ENCODE measurements around the gene FAM110A.
A peak's percentile ranks its signal among the peaks of the same experiment; 100 is the strongest.
"Not testable (repeated sequence)": the region's sequence is repeated elsewhere in the genome, so short reads cannot be mapped to it uniquely, and the experiment has no call there.

Gene FAM110A

DNA sequence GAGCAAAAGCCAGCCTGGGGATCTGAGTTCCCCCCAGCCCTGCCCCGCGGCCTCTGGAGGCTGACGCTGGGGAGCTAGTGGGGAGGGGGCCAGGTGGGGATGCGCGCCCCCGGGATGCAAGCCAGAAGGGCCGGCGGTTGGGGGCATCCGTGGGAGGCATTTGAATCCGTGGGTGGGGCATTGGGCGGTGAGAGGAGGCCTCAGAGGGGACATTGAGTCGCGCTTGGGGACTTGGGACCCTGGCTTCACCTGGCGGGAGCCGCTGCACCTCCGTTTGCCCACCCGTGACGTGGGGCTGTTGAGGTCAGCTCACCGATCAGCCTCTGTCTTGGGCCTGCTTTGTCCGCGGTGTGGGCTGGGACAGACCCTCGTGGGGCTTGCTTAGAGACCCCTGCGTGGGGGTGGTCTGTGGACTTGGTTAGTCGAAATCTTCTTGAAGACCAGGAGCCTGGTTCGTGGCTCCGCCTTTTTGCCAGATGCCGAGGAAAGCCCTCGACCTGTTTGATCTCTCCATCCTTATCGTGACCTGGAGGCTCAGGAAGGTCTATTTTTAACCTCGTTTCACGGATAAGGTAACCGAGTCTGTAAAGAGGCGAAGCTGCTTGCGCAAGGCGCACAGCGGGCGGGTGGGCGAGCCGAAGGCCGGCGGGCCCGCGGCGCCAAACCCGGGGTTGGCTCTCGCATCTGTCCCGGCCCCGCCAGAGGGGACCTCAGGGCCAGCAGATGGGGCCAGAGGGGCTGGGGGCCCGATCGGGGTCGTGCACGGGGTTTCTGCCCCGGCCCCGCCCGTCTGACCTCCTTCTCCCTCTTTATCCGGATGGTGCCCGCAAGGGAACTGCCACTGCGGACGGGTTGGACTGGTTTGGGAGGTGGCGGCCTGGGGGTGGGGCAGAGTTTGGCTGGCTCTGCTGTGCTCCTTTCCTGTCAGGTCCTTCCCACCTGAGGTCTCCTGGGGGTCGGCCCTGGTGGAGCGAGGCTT lies 8.3 kb downstream of the FAM110A start:
- DNase-seq (ENCODE audit: low read depth in 1 of 2, low spot score in 1 of 2), result no peak

DNA sequence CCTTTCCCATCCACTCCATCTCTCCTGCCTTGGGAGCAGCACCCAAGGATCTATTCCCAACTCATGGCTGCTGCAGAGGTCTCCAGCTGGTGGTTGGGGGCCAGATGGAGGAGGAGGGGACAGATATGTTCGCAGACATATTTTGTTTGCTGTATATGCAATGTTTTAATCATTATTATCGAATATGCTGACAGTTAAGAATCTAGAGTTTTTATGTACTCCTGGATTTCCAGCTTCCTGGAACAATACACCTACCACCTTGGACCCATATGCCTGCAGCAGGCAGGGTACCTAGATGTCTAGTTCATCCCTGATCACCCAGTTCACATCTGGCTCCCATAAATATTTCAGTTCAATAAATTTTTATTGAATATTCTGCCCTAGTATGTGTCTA lies 9.0 kb downstream of the FAM110A start:
- DNase-seq (ENCODE audit: low read depth in 1 of 2, low spot score in 1 of 2), result no peak

DNA sequence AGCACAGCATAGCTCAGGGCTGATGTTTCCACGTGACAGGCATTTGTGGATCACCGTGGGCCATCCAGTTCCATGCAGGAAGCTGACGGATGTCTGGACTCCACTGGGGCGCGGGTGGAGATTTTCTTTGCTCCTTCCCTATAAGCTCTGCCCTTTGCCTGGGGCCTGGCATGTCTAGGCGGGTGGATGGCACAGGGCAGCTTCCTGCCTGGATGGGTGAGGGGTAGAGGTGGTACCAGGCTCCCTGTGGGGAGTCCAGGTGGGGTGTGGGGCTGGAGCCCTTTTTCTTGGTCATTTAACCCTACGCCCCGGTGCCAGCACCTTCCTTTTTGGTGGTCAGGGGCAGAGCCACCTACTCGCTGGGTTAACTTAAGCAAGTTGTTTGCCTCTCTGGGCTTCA lies 10.4 kb downstream of the FAM110A start:
- DNase-seq (ENCODE audit: low read depth in 1 of 2, low spot score in 1 of 2), result no peak

DNA sequence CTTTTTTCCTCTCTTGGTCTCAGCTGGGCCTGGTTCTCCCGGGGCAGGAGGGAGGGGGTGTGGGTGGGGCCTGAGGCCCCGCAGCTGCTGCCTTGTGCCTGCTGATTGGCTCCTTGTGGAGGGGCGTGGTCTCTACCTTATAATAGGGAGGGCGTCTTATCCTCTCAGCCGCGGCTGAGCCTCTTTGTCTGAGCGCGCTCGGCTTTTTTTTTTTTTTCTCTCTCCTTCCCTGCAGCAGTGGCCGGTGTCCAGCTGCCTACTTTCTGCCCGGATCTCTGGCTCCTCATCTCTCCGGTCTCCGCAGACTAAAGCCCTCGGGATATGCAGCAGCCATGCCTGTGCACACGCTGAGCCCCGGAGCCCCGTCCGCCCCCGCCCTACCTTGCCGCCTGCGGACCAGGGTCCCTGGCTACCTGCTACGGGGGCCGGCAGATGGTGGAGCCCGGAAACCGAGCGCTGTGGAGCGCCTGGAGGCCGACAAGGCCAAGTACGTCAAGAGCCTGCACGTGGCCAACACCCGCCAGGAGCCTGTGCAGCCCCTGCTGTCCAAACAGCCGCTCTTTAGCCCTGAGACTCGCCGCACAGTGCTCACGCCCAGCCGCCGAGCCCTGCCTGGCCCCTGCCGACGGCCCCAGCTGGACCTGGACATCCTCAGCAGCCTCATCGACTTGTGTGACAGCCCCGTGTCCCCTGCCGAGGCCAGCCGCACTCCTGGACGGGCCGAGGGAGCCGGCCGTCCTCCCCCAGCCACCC lies 11.1 kb downstream of the FAM110A start:
- DNase-seq (ENCODE audit: low read depth in 1 of 2, low spot score in 1 of 2), result peak; percentile 80 to 81

DNA sequence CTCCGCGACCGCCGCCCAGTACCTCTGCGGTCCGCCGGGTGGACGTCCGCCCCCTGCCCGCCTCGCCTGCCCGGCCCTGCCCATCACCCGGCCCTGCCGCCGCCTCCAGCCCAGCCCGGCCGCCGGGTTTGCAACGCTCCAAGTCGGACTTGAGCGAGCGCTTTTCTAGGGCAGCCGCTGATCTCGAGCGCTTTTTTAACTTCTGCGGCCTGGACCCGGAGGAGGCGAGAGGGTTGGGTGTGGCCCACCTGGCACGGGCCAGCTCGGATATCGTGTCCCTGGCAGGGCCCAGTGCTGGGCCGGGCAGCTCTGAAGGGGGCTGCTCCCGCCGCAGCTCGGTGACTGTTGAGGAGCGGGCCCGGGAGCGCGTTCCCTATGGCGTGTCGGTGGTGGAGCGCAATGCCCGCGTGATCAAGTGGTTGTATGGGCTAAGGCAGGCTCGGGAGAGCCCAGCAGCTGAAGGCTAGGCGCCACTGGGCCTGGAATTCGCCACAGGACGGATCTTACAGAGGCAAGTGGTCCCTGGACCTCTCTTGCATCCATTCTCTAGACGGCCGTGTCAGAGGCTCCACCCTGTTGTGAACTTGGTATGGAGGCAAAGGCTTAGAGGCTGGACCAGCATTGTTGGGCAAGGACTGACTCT lies 11.8 kb downstream of the FAM110A start:
- DNase-seq (ENCODE audit: low read depth in 1 of 2, low spot score in 1 of 2), result no peak

DNA sequence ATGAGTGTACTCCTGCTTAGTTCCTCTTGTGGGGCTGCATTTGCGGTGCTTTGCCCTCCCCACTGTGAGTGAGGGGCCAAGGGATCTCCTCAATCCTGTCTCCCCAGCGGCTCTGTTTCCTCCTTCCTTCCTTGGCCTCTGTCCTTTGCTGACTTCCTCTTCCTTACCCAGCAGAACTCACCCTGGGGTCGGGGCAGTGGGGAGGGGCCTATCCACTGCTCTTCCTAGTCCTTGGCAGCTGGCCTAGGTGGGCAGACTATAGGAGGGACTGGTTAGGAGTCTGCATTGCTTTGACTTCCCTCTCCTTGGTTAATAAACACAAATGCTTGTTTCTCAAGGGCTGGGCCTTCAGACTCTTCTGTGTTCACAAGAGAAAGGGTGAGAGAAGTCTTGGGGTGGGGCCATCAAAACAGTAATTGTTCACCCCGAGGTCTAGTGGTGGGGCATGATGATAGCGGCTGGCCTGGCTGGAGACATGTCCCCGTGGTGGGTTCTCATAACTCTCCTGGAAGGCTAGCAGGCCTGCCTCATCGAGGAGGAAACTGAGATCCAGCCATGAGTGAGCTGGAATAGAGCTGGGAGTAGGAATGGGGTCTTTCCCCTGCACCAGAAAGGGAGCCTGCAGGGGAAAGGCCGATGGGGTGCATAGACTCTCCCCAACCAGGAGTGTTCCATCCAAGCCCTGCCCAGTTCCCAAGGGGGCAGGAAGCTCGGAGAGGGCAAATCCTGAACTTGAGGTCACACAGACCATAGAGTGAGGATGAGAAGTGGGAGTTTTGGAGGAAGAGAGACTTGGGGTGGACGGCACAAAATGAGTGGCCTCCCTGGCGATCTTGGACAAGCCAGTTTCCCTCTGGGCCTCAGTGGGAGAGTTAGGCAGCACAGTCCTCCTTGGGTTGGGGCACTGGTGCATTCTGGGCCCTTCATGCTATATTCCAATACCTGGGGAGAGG lies 12.7 kb downstream of the FAM110A start:
- DNase-seq (ENCODE audit: low read depth in 1 of 2, low spot score in 1 of 2), result no peak

DNA sequence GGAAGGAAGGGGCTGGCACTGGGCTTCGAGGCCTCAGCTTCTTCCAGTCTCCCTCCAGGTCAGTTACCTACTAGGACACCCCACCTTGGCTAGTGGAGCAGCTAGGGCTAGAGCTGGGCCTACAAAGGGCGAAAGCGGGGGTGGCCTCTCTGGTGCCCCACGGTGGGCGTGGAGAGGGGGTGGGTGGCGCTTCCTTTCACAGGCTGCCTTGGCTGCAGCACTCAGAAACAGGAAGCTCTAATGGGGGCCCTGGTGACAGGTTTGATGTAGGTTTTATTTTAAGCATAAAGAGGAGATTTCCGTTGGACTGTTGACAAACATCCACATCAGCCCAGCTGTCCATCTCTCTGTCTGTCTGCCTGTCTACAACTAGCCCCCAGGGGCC lies 13.4 kb downstream of the FAM110A start:
- DNase-seq (ENCODE audit: low read depth in 1 of 2, low spot score in 1 of 2), result peak; percentile 26 to 37

DNA sequence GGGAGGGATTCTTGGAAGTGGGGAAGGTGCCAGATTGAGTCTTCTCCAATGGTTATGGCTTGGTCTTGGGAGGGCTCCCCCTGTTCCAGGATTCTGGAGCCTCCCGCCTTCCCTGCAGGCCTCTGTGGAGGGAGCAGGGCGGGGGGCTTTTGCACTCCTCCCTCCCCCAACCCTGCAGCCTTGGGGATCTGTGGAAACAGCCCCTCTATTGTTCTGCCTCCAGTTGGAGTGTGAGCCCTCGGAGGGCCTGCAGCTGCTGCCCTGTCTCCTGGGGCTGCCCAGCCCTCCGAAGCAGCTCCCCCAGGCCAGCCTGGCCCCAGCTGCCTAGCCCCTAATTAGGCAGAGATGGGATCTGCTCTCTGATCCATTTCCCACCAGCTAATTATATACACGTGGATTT lies 14.7 kb downstream of the FAM110A start:
- no peak for DNase-seq (ENCODE audit: low read depth in 1 of 2, low spot score in 1 of 2)

DNA sequence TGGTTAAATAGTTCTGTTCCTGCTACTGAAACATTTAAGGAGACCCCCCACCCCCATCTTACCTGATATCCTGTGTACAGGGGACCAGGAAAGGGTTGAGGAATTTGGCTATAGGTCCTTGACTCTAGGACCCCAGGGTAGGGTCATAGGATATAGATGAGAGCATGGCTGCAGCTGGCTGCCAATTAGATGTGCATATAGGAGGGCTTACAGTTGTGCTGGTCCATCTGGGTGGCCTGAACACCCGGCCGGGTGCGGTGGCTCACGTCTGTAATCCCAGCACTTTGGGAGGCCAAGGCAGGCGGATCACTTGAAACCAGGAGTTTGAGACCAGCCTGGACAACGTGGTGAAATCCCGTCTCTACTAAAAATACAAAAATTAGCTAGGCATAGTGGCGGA lies 15.2 kb downstream of the FAM110A start:
- not testable (repeated sequence) for DNase-seq (ENCODE audit: low read depth in 1 of 2, low spot score in 1 of 2)

DNA sequence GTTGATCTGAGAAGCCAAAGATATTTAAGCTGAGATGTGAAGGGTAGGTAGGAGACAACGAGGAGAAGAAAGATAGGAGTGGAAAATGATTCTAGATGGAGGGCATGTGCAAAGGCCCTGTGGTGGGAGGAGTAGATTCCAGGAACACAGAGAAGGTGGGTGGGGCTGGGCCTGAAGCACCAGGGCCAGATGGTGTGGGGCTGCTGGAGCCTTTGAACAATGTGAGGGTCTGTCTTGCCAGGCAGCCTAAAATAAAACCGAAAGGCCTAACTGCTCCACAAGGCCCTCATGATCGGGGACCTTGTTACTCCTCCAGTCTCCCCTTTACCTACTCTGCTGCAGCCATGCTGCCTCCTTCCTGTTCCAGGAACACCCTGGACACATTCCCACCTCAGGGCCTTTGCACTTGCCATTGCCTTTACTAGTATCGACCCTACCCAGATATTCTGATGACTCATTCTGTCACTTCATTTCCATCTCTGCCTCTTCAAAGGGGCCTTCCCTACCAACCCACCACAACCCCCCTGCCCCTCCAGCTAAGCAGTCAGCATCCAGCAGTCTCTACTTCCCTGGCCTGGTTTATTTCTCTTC lies 20.0 kb downstream of the FAM110A start:
- no peak for DNase-seq (ENCODE audit: low read depth in 1 of 2, low spot score in 1 of 2)

DNA sequence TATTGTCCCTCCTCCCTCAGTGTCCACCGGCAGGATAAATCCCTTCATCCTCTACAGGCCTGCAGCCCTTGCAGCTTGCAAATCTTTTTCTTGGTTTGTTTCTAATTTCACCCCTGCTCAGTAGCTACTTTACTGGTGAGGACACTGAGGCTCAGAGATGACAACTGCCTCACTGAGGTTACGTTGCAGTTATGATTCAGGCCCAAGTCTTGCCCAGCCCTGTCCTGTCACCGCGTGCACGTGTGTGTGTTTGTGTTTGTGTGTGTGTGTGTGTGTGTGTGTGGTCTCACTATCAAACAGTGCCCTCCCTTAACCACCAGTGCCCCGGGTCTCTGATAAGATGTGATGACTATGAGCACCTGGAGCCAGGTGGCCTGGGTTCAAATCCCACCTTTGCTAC lies 21.1 kb downstream of the FAM110A start:
- no peak for DNase-seq (ENCODE audit: low read depth in 1 of 2, low spot score in 1 of 2)

DNA sequence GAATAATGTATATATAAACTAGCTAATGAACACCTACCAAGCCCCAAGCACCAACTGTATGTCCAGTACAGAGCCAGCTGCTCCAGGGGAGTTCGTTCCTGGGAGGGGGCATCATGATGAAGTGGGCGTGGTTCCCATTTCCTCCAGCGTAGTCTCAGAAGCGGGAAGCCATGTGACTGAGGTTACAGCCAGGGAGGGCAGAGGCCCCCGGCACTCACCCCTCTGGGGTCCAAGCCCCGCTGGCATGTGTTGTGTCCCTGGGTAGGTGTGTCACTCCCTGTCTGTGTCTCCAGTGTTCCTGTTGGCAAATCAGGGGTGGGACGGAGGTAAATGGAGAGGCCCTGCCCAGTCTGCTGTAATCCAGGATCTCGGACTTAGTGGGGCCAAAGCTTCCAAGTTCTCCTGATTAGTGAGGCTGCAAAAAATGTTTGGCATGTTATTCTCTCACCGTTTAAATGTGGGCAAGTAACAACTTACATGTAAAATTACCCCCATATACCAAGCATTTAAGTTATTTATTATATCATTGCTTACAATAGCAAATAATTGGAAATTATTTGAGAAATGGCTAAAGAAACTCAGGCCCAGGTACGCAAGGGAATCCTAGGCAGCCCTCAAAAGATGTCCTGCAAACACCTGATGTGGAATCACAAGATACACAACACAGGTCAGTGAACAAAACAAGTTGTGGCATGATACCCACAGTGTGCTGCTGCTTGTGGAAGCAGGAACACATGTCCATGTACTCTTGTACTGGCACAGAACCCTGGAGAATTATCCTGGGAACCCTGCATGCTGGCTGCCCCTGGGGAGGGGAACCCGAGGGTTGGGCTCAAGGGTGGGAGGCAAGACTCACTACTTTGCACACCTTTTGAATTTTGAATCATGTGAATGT lies 22.2 kb downstream of the FAM110A start:
- DNase-seq (ENCODE audit: low read depth in 1 of 2, low spot score in 1 of 2), result no peak

DNA sequence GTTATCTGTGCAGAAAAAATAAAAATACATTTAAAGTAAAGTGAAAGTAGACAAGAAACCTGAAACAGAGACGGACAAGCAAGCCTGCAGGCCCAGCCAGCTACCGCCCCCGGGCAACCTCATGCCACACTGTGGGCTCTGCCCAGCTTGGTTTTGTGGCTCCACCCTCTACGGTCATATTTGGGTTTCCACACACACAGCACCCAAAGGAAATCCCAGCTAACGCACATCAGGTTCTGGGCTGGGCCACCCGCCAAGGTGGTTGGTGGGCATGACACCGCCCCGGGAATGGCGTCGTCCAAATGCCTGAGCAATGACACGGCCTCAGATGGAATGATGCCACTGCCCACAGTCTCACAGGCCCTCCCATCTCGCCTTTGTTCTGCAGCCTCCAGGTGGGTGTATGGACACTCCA lies 22.9 kb downstream of the FAM110A start:
- no peak for DNase-seq (ENCODE audit: low read depth in 1 of 2, low spot score in 1 of 2)

DNA sequence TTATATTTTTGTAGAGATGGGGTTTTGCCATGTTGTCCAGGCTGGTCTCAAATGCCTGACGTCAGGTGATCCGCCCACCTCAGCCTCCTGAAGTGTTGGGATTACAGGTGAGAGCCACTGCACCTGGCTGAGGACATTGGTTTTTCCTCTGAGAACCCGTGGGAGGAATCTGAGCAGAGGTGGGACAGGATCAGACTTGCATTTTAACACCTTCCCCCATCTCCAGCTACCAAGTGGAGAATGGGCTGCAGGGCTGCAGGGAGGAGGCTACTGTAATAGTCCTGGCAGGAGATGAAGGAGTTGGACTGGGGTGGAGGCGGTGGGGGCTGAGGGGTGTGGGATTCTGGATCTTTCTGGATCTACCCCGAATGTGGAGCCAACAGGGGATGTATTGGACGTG lies 24.5 kb downstream of the FAM110A start:
- DNase-seq (ENCODE audit: low read depth in 1 of 2, low spot score in 1 of 2), result no peak

DNA sequence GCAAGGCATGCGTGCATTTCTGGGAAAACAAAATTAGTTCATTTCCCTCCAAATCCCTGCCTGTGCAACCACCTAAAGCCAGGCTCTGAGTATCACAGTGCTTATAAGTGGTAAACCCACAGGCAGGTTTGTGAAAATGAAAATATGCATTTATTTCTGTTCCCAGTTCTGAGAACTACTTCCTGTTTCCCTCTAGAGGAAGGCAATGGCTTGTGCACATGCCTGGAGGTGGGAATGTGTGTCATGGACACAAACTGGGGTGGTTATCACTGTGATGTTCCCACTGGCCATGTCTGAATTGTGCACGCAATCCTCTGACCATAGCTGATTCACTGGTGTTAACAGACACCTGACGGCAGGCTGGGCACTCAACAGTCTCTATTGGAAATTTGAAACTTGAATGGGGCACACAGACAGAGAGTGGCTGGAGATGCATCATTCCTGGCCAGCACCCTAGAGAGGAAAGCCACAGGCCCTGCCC lies 26.3 kb downstream of the FAM110A start:
- DNase-seq (ENCODE audit: low read depth in 1 of 2, low spot score in 1 of 2), result no peak

DNA sequence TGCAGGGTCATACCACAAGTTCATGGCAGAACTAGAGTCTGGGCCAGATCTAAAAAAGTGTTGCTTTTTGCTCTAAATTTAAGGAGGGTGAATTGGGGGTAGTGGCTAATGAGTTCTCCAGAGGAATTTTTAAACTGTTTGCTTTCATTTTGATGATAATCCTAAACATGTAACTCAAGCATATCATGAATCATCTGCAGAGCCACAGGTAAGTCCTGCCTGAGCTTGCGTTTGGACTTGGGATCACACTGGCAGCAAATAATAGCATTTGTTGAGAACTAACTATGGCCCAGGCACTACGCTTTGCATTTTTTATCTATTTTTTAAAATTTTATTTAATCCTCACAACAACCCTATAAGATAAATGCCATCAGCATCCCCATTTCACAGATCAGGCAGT lies 27.4 kb downstream of the FAM110A start:
- no peak for DNase-seq (ENCODE audit: low read depth in 1 of 2, low spot score in 1 of 2)

DNA sequence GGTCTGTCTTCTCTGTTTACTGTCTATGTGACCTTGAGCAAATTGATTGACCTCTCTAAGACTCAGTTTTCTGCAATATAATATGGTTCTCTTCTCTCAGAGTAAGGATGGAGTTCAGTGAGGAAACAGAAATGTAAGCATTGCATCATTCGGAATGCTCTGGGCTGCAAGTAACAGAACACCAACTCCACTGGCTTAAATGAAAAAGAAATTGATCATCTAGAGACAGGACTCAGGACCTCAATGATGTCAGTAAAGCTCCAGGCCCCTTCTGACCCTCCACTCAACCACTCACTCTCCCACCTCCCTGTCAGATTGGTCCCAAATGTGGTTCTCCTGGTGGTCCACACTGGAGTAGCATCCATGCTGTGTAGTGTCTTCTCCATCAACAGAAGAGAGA lies 31.9 kb downstream of the FAM110A start:
- no peak for DNase-seq (ENCODE audit: low read depth in 1 of 2, low spot score in 1 of 2)

DNA sequence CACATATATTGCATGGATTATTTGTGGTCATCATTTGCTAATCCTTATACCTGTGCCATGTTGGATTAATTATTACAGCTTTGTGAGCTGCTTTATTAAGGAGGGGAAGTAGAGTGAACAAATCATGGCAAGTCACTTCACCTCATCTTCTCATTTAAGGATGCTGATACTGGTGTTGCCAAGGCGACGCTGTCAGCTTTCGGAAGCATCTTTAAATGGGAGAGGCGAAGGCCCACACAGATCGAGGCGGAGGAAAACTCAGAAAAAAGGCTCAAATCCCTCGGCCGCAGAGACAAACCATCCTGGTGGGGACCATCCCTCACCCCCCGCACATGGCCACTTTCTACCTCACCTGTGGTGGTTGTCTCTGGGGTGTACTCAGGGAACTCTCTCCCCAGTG lies 34.8 kb downstream of the FAM110A start:
- no peak for DNase-seq (ENCODE audit: low read depth in 1 of 2, low spot score in 1 of 2)

DNA sequence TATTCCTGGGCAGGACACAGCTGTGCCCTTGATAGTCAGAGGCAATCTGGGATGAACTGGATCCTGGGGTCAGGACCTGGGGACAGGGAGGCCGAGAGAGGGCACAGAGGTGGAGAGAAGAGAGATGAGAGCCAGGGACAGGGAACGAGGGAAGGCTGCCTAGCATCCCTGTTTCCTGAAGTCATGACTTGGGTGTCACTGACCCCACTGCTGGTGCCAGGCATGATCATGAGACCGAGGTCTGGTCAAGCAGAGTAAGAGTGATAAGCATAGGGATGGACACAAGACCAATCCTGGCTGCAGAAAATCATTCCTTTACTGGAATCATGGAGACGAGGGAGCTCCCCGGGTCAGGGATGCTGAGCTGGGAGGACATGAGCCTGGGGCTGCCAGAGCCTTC lies 36.1 kb downstream of the FAM110A start:
- no peak for DNase-seq (ENCODE audit: low read depth in 1 of 2, low spot score in 1 of 2)

All from activated T-helper 1 cell treated with anti-CD3 and anti-CD28 coated beads, Interleukin-2, amount 50 U/mL, for 16 hours (primary cell).